ENCODE measurements around the gene ST8SIA1. TPM values are rescaled to one million over a fixed set of nuclear protein-coding genes. Genes with fewer than 3 reads are reported as not detected.

ST8SIA1 gene
- total RNA-seq, 1 experiment from 2014 or later, result not detected

- H3K27me3 ChIP-seq (ENCODE audit: low read length), result peaks cover 2% of the 10 kb centered on the region; the same call in 1 of the 2 replicates
- no peaks in the 10 kb centered on the region for H3K9me3 ChIP-seq (ENCODE audit: low read length)
- no peaks in the 10 kb centered on the region for H3K79me2 ChIP-seq (ENCODE audit: low read length)
- no peak overlapping the region for H2AFZ ChIP-seq (ENCODE audit: low read length)
- TF ChIP-seq EZH2 (IDR thresholded peaks at IDR 0.05; ENCODE audit: low read length, unreplicated experiment) (no peak), EZH2phosphoT487 (IDR thresholded peaks at IDR 0.05; ENCODE audit: borderline replicate concordance, low read length) (no peak), CTCF (conservative IDR thresholded peaks at IDR 0.05; ENCODE audit: low read depth, low read length) (no peak)
- no peak overlapping the region for H3K9ac ChIP-seq (ENCODE audit: low read length)
- CTCF ChIA-PET, result no interaction called here
- intact Hi-C loops (cut with micrococcal nuclease), result no loop called here
- no peaks in the 10 kb centered on the region for H3K36me3 ChIP-seq (ENCODE audit: low read depth, low read length)
- H3F3A ChIP-seq (ENCODE audit: low read length, unreplicated experiment), result no peaks in the 10 kb centered on the region
- no peaks in the 10 kb centered on the region for H4K20me1 ChIP-seq (ENCODE audit: low read length)
- H3K4me2 ChIP-seq (ENCODE audit: low read length), result no peak overlapping the region
- no peak for ATAC-seq
- BruUV-seq (replicated peaks), result no TSS peak
- no peaks in the 10 kb centered on the region for H3K9me2 ChIP-seq (replicated peaks; ENCODE audit: low read length)
- POLR2A ChIA-PET (ENCODE audit: unreplicated experiment), result no interaction called here
- H3K4me3 ChIP-seq (ENCODE audit: low read length), result no peak overlapping the region
- no peaks in the 10 kb centered on the region for H3K4me1 ChIP-seq (ENCODE audit: insufficient read depth, low read length)
- no peak for DNase-seq
- no peak overlapping the region for H3K27ac ChIP-seq (ENCODE audit: low read length)
Observed at GRCh38 chr12:22250762-22251161, 83.7 kb downstream of the ST8SIA1 start.

GRCh38 chr12:22248571-22249115 lies 85.9 kb downstream of the ST8SIA1 start:
- no TSS peak for BruUV-seq (replicated peaks)
- POLR2A ChIA-PET (ENCODE audit: unreplicated experiment), result no interaction called here
- Histone ChIP-seq H4K20me1 (ENCODE audit: low read length) (no peaks in the 10 kb centered on the region), H3K4me2 (ENCODE audit: low read length) (no peak overlapping the region), H3K9ac (ENCODE audit: low read length) (no peak overlapping the region), H3K9me3 (ENCODE audit: low read length) (no peaks in the 10 kb centered on the region), H2AFZ (ENCODE audit: low read length) (no peak overlapping the region), H3K36me3 (ENCODE audit: low read depth, low read length) (no peaks in the 10 kb centered on the region), H3K4me1 (ENCODE audit: insufficient read depth, low read length) (no peaks in the 10 kb centered on the region), H3K79me2 (ENCODE audit: low read length) (no peaks in the 10 kb centered on the region), H3K27ac (ENCODE audit: low read length) (no peak overlapping the region), H3K9me2 (replicated peaks; ENCODE audit: low read length) (no peaks in the 10 kb centered on the region), H3K4me3 (ENCODE audit: low read length) (no peak overlapping the region), H3F3A (ENCODE audit: low read length, unreplicated experiment) (no peaks in the 10 kb centered on the region), H3K27me3 (ENCODE audit: low read length) (peaks cover 2% of the 10 kb centered on the region; the same call in 1 of the 2 replicates)
- CTCF ChIA-PET, result no interaction called here
- TF ChIP-seq CTCF (conservative IDR thresholded peaks at IDR 0.05; ENCODE audit: low read depth, low read length) (no peak), EZH2 (IDR thresholded peaks at IDR 0.05; ENCODE audit: low read length, unreplicated experiment) (no peak), EZH2phosphoT487 (IDR thresholded peaks at IDR 0.05; ENCODE audit: borderline replicate concordance, low read length) (no peak)
- no peak for ATAC-seq
- intact Hi-C loops (cut with micrococcal nuclease), result no loop called here
- no peak for DNase-seq

- Histone ChIP-seq H3F3A (ENCODE audit: low read length, unreplicated experiment) (no peaks in the 10 kb centered on the region), H3K4me1 (ENCODE audit: insufficient read depth, low read length) (no peaks in the 10 kb centered on the region), H3K79me2 (ENCODE audit: low read length) (no peaks in the 10 kb centered on the region), H4K20me1 (ENCODE audit: low read length) (no peaks in the 10 kb centered on the region), H3K4me3 (ENCODE audit: low read length) (no peak overlapping the region), H3K27ac (ENCODE audit: low read length) (no peak overlapping the region), H3K4me2 (ENCODE audit: low read length) (no peak overlapping the region), H3K27me3 (ENCODE audit: low read length) (peaks cover 2% of the 10 kb centered on the region; the same call in 1 of the 2 replicates), H3K9me2 (replicated peaks; ENCODE audit: low read length) (no peaks in the 10 kb centered on the region), H3K9ac (ENCODE audit: low read length) (no peak overlapping the region), H3K9me3 (ENCODE audit: low read length) (no peaks in the 10 kb centered on the region), H2AFZ (ENCODE audit: low read length) (no peak overlapping the region), H3K36me3 (ENCODE audit: low read depth, low read length) (no peaks in the 10 kb centered on the region)
- TF ChIP-seq EZH2phosphoT487 (IDR thresholded peaks at IDR 0.05; ENCODE audit: borderline replicate concordance, low read length) (no peak), EZH2 (IDR thresholded peaks at IDR 0.05; ENCODE audit: low read length, unreplicated experiment) (no peak), CTCF (conservative IDR thresholded peaks at IDR 0.05; ENCODE audit: low read depth, low read length) (no peak)
- ATAC-seq (no peak), DNase-seq (no peak)
- no TSS peak for BruUV-seq (replicated peaks)
- ChIA-PET POLR2A (ENCODE audit: unreplicated experiment) (no interaction called here), CTCF (no interaction called here)
- intact Hi-C loops (cut with micrococcal nuclease), result no loop called here
Observed at GRCh38 chr12:22248121-22248520, 86.4 kb downstream of the ST8SIA1 start.

All from PC-3 (cell line).